GM19025 (cell line): ENCODE results near the gene TGIF1.

Source experiments
- ATAC-seq: cut with Tn5 transposase; IDR thresholded peaks from one replicate; pipeline ENCODE4 v1.9.1; 2021; ENCODE audit warnings: mild to moderate bottlenecking, low read depth, moderate library complexity; ENCODE audit not compliant: unreplicated experiment

Gene TGIF1

DNA sequence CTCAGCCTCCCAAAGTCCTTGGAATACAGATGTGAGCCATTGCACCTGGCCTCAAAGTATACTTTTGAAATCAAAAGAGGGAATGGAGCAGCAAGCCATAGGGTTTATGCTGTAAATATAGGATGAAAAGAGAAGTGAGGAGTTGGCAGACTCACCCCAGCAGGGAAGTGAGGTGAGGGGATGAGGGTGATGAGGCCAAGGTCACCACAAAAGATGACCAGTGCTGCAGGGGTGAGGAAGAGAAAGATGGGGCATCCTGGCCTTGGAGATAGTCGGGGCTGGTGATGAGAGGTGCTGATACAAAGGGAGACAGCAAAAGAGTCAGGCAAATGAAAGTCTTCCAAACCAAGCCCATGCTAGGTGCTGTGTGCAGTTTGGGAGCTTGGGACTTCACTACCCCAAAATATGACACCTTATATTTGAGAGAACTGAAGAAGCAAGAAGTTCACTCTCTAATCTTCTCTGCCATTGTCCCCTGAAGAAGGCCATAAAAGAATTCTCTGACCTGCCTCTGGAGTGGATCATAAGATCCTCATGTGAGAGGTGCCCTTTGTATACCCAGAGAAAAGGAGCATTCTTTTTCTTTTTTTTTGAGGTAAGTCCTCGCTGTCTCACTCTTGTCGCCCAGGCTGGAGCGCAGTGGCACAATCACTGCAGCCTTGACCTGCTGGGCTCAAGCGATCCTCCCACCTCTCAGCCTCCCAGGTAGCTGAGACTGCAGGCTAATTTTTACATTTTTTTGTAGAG, 31.0 kb downstream of the TGIF1 start:
- no peak for ATAC-seq

DNA sequence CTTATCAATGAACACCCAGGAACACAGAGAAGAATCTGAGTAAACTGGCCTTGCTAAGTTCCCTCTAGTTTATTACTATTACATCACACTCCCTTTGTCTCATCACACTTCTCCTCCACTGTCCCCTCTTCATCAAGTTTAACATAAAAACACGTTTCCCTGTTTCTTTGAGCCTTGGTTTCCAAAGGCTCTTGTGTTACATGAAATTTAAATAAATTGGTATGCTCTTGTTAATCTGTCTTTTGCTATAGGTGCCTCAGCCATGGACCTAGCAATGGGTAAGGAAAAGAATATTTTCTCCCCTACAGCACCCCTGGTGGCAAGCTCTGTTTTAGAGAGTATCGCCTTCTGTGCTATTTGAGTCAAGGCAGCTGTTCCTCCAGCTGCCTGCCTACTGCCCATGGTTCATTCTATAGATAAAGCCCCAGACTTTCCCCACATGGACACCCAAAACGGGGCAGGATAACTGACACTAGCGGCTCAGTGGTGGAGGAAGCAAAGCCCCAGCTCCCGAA, 31.8 kb downstream of the TGIF1 start:
- no peak for ATAC-seq

DNA sequence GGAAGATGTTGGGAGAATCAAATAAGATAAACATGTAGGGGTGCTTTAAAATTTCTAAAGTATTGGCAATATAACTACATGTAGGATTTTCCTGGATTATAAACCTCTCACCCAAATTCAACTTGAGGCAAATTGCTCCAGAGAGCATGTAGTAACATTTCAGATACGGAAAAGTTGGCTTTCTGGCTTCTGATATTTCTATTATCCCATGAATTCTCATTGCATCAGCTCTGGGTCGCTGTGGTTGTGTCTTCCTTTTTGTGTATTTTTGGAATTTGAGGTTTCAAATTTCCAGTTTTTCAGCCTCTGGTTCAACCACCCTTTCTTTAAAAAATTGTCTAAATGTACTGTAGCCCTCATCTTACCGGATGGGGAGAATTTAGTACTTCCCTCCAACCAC, 32.3 kb downstream of the TGIF1 start:
- no peak for ATAC-seq

DNA sequence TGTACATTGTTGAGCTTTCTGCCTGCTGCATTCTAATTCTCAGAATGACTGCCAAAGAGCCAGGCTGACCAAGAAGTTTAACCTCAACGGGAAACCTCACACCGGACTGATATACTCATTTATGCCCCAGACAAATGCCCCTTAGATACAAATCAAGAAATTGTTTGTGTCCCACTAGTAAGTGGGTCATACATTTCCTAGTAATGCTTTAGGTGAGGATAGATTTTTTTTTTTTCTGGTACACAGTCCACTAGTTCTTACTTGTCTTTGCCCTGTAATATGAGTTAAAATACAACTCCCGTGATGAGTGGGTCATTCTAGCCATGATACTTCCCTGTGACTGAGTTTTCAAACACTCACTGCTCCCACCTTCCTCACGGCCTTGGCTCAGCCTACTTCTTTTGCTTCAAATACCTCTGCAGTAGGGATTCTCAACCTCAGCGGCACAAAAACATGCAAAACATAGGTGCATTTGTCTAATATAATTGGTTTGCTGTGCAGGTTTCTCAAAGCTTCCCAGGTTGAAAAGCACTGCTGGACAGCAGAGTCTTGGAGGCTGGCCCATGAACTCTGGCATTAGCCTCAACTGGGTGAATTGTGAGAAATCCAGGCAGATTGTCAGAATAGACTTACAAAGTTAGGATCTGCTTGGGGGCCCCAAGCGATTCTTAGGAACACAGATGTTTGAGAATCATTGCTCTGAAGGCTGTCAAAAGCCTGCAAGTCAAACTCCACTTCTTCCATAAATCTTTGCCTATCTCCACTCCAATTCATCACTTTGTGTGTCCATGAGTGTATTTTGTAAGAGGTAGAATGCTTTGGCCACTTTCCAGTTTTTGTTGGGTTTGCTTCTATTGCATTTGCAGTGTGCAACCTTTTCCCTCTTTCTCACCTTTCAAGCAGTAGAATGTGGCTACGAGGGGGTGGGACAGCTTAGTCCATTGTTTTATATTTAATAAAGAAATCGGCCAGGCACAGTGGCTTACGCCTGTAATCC, 35.5 kb downstream of the TGIF1 start:
- no peak for ATAC-seq

DNA sequence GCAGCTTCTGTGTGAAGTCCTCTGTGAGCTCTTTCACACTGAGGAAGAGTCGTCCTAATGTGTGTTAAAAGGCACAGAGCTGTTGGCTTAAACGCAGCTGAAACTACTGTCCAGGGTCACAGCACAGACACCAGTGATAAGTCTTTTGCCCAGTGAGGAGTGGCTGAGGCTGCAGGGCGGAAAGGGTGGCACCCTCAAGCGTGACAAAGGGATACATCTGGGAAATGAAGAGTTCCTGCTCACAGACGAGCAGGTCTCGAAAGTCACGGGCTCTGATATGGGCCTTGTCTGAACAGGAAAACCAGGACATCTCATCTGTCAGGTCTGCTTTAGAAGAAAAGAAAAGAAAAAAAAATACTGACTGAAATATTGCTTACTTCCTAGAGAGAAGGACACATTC, 36.5 kb downstream of the TGIF1 start:
- ATAC-seq = no peak

DNA sequence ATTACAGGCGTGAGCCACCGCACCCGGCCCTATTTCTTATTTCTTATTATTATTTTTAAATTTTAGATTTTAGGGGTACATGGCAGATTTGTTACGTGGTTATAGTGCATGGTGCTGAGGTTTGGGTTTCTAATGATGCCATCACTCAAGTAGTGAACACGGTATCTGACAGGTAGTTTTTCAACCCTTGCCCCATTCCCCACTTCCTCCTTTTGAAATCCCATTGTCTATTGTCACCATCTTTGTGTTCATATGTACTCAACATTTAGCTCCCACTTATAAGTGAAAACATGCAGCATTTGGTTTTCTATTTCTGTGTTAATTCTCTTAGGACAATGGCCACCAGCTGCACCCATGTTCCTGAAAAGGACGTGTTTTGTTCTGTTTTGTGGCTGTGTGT, 39.5 kb downstream of the TGIF1 start:
- no peak for ATAC-seq

DNA sequence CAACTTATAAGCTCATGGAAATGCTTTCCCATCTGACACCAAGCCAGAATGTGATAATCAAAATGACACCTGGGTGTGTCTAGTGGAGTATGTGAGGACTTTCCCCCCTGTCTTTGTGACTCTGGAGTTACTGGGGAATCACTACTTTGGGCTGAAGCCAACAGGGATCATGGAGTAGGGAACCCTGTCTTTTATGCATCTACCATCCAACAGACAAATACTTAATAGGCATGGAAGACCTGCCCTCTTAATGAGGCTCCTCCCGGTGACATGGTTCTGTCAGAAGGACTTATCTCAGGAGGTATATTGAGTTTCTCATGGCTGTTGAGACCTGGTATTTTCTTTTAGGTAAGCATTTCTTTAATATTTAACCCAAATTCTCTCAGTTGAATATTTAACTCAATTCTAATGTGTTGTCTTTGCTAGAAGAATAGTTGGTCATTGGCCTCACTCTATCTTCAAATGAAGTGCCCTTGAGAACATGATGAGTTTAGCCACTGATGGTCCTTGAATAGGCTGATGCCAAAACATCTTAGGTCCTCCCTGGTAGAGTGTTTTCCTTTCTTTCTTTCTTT, 42.1 kb downstream of the TGIF1 start:
- ATAC-seq = no peak

DNA sequence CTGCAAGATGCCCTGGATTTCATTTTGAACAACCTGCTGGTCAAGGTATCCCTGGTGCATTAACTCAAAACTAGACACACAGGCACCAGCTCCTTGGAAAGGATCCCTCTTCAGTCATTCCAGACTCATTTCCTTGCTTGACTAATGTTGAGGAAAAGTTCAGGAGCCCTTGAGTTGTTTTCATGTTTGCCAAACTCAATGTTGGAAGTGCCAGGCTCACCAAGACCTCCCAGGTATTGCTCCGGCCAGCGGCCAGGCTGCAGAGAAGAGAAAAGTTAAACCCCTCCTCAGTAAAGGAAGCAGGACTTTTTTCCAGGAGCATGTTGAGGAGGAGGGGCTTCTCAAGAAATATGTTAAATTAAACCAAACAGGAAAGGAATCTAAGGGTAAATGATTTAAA, 42.7 kb downstream of the TGIF1 start:
- ATAC-seq = no peak

DNA sequence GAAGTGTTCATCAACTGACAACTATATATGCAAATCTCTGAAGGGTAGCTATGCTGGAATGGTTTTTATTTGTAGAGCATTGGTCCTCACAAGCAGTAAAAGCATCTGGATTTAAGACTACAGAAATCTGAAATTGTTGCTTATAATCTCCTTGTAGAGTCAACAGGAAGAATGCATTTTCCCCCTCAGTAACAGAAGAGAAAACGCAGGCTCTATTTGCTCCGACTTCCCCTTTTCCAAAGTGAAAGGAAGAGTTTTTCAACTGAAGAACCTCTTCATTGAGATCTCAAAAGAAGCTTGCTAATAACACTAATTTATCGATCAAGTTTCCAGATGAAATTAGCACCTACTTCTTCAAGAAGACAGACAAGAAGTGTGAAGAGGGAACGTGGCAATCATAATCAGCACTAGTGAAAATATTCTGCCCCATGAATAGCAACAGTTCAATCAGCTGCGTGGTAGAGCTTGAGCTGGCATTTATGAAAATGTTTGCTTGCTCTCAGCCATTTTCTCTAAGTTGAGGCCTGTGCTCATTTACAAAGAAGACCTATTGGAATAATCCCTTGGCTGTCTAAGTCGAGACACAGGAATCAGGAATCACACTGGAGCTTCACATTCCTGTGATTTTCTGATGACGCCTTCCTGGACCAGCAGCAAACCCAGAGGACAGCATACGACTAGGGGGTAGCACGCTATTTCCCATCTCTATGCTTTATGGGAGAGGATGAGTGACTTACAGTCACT, 43.7 kb downstream of the TGIF1 start:
- ATAC-seq = no peak

DNA sequence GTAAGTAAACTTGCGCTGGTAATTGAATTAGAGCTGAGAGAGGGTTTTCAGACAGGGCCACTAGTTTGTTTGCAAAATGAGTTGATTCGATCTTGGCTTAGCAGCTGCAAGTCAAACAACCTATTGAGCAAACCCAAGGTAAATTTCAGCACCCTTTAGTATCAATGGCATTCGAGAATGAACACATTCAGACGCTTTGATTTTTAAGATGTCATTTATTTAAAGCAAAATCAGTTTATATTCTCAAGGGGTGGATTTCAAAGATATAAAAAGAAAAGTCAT, 44.2 kb downstream of the TGIF1 start:
- ATAC-seq = no peak

DNA sequence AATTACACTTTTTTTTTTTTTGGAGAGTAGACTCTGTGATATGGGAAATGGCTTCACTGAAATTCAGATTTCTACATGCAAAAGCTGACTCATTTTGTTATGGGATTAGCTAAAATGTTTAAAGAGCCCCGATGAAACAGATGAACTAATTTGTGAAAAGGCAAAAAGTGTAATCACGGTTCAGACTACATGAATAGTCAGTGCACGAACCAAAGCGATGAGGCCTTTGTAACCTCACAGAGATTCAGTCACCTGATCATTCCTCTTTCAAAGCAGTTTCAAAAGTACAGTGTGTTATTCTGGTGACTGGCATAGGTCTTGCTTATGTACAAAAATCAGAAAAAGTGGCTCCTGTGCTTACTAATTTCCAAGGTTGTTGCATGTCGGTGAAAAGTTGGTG, 44.6 kb downstream of the TGIF1 start:
- ATAC-seq = no peak

DNA sequence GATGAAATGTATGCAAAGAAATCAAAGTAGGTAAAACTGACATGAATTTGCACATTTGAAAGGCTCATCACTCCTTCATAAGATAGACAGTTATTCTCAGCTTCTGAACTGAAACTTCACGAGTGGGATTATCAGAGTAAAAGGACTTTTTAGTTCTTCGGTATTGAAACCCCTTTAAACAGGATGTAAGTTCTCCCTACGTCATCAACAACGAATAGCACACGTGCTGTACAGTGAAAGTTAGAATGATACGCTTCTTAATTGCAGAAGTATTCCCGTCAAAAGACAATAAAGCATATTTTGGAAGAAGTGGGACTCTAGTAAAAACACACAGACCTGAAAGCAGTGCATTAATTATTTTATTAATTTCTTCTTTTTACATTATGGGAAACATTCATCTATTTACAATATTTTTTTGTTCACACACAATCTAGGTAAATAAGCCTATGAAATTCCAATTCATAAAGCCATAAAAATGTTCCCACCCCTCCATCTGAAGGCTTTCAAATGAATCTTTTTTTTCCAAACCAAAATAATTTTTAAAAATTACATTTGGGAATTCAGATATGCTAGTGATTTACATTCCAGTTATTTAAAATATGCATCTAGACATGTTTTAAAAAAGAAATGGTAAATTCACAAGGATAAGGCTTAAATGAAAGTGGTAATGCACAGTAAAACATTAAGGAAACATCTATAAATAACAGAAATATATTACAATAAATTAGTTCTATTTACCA, 45.9 kb downstream of the TGIF1 start:
- no peak for ATAC-seq

DNA sequence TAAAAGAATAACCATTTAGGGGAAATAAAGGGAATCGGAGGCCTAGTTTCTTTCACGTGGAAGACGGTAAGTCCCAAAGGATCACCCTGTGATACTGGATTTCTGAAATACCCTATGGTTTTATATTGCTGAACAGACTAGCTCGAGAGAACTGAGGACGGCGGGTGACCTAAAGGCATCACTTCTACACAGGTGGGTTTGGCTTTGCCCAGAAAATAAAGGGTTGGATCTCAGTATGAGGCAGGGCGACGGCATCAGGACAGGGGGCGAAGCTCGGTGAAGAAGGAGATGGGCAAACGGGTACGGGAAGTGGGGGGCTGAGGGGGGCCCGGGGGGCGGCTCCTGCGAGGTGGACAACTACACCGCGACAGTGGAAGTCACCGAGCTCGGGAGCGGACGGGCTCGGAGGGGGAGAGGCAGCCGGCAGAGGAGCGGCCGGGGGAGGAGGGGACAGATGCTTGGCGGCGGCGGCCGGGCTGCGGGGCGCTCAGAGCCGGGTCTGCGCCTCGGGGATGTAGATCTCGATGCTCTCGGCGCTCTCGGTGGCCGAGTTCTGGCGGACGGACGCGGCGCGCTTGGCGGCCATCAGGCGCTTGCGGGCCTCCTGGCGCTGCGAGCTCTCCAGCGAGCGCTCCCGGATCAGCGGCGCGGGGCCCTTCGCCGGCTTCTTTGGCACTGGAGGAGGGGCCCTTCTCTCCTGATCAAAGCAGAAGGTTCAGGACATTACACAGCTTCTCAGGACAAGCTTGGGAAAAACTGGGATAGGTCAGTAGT, 48.9 kb downstream of the TGIF1 start:
- no peak for ATAC-seq

DNA sequence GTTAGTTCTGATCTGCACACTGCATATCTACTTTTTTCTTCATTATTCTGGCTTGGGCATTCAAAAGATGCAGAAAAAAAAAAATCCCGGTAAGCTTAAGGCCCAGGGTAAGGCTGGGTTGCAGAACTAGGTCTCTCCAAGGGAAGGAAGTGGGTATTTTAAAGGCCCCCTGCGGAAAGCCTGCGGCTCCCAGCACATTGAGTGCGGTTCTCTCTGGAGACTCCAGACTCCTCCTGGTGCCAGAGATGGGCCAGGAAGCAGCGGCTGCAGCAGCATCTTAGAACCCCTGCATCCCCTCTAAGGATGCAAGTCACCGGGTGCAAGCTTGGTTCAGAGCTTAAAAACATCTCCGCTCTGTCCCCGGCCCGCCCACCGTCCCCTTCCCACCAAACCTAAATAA, 49.5 kb downstream of the TGIF1 start:
- ATAC-seq = no peak

DNA sequence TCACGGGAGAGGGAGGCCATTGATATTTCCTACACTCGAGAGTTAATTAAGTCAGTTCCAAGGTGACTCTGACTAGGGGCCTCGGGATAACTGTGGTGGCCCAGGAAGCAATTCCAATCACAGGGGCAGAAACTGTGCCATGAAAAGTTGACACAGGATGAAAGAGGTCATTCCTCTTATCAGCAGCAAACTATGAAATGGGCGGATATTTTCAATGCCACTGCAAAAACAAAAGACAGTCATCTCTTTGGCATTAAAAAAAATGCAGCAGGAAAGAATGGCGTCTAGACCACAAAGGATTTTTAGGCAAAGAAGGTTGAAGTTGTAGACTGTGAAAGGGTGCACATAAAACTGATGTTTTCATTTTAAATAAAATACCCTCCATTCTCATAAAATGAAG, 50.0 kb downstream of the TGIF1 start:
- no peak for ATAC-seq

DNA sequence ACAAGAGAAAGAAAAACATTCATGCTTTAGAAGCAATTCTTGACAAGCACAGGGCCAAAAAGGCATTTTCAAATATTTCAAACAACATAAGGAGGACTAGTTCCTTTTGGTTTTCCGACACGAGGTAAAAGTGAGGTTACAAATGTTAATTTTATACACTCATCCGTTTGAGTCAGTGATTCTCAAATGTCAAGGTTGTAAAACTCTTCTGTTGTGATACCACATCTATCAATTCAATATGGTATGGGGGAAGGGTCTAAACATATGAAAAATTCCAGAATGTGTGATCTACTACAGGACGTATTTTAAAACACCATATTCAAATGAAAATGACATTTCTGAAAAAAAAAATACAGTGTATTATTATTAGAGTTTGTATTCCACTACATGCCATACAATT, 52.7 kb downstream of the TGIF1 start:
- ATAC-seq = no peak

DNA sequence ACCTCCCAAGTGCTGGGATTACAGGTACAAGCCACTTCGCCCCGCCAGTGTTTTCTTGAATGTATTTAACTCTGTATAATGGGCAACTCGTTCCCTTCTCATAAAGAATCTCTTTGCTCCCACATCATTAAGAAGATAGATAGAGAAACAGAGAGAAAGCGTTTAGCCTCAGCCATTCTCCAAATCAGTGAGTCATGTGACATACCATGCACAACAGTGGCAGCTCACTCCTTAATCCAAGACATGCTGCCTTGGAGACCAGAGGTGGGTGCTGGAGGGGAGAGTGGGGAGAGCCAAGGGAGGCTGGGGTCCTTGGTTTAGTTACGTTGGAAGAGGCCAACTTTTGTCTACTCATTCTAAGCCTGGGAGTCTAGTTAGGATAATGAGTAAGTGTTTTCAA, 54.7 kb downstream of the TGIF1 start:
- no peak for ATAC-seq

DNA sequence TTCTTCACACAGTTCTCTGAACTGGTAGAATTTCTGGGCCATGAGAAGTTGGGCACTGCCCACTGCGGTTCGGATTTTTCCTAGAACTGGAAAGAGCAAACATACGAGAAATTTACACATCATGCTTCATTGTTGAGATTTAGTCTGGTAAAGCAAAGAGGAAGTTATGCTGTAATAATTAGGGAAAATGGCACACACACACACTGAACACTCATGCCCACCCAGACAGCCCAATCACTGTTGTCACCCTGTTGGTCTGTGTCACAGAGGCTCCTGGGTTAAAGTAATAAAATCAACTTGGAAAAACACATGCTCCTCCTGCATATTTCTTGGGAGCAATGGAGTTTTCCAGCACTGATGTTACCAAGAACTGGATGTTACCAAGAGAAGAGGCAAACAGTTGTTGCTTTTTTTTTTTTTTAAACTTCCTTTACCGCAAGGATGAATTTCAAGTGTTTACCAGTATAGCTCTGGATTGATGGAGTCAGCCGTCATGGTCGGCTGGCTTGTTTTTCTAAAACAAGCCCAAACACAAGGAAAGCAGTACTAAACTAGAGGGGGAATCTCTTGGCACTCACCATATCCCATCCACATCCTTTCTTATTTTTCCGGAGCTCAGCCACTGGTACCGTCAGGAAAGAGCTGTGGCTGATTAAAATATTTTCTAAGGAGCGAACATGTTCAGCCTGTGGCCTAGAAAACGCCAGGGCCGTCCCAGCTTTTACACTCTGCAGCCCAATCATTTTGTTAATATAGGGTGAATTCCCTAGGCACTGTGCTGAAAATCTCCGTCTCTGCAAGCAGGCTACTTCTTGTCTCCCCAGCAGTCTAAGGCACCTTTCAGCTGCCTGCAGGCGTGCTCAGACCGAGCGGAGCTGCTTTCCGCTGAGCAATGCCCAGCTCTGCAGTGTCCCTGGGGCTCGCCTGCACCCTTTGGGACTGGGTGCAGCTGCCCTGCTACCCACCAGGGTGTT, 58.9 kb downstream of the TGIF1 start:
- ATAC-seq = no peak
